ENCODE measurements around the gene IL1R1. TPM values are rescaled to one million over a fixed set of nuclear protein-coding genes. Genes with fewer than 3 reads are reported as not detected.

IL1R1 gene
- polyA plus RNA-seq, 1 experiment = 102 TPM

DNA sequence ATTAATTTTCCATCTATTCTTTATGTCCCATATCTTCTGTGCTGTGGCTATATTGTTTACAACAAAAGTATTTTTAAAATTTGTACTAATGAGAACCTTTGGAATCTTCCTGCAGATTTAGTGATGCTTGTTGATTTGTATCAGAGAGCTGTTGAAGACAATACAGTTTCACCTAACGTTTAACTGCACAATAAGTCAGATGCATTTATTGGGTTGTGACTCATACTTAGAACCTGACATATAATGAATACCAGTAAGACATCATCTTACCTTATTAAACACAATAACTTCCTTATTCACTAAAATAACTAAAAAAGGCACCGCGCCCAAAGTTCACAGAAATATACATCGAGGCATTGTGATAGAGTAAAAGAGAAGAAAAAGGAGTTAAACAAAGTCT lies 43.8 kb upstream of the IL1R1 start:
- ChIA-PET POLR2A (no interaction called here), CTCF (interaction anchor here (2.4 kb wide), 1 partner anchor 78 kb away, joined by 7 read pairs; no protein-coding TSS in a partner anchor)

GRCh38 chr2:102099536-102100298 lies 42.8 kb upstream of the IL1R1 start:
- no peak overlapping the region for H3K4me3 ChIP-seq (ENCODE audit: low read depth, low read length)
- POLR2A ChIA-PET = interaction anchor here (0.8 to 1.5 kb wide), 3 partner anchors 35 to 66 kb away, joined by 3 to 5 read pairs (median 4); no protein-coding TSS in a partner anchor
- no peak overlapping the region for H3K27ac ChIP-seq (ENCODE audit: low read depth, low read length)
- H3K27me3 ChIP-seq (ENCODE audit: control insufficient read depth, insufficient read depth, low read length) = no peaks in the 10 kb centered on the region
- no peaks in the 10 kb centered on the region for H3K9me3 ChIP-seq (ENCODE audit: control insufficient read depth, insufficient read depth, low read length)
- TF ChIP-seq, protein P1, sequence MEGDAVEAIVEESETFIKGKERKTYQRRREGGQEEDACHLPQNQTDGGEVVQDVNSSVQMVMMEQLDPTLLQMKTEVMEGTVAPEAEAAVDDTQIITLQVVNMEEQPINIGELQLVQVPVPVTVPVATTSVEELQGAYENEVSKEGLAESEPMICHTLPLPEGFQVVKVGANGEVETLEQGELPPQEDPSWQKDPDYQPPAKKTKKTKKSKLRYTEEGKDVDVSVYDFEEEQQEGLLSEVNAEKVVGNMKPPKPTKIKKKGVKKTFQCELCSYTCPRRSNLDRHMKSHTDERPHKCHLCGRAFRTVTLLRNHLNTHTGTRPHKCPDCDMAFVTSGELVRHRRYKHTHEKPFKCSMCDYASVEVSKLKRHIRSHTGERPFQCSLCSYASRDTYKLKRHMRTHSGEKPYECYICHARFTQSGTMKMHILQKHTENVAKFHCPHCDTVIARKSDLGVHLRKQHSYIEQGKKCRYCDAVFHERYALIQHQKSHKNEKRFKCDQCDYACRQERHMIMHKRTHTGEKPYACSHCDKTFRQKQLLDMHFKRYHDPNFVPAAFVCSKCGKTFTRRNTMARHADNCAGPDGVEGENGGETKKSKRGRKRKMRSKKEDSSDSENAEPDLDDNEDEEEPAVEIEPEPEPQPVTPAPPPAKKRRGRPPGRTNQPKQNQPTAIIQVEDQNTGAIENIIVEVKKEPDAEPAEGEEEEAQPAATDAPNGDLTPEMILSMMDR (IDR thresholded peaks at IDR 0.05; ENCODE audit: low read depth, low read length) = no peak
- CTCF ChIA-PET = interaction anchor here (0.8 kb wide), 1 partner anchor 94 kb away, joined by 3 read pairs; no protein-coding TSS in a partner anchor
- no peak for DNase-seq (ENCODE audit: low read depth, low spot score)

More for the DNA sequence above, 43.8 kb upstream of the IL1R1 start:
- no peak overlapping the region for H3K27ac ChIP-seq (ENCODE audit: low read depth, low read length)
- no peak for DNase-seq (ENCODE audit: low read depth, low spot score)
- no peaks in the 10 kb centered on the region for H3K27me3 ChIP-seq (ENCODE audit: control insufficient read depth, insufficient read depth, low read length)
- no peak overlapping the region for H3K4me3 ChIP-seq (ENCODE audit: low read depth, low read length)
- H3K9me3 ChIP-seq (ENCODE audit: control insufficient read depth, insufficient read depth, low read length) = peaks cover under 1% of the 10 kb centered on the region; the same call in 1 of the 2 replicates
- TF ChIP-seq, protein P1 (IDR thresholded peaks at IDR 0.05; ENCODE audit: low read depth, low read length) = no peak

GRCh38 chr2:102100371-102101096 lies 42.0 kb upstream of the IL1R1 start:
- Histone ChIP-seq H3K4me3 (ENCODE audit: low read depth, low read length) (no peak overlapping the region), H3K9me3 (ENCODE audit: control insufficient read depth, insufficient read depth, low read length) (no peaks in the 10 kb centered on the region), H3K27me3 (ENCODE audit: control insufficient read depth, insufficient read depth, low read length) (no peaks in the 10 kb centered on the region), H3K27ac (ENCODE audit: low read depth, low read length) (peak overlapping the region; percentile 4)
- no peak for DNase-seq (ENCODE audit: low read depth, low spot score)
- TF ChIP-seq, protein P1 (IDR thresholded peaks at IDR 0.05; ENCODE audit: low read depth, low read length) = no peak
- CTCF ChIA-PET = interaction anchor here (0.8 kb wide), 1 partner anchor 94 kb away, joined by 3 read pairs; no protein-coding TSS in a partner anchor
- POLR2A ChIA-PET = interaction anchor here (0.8 to 1.5 kb wide), 5 partner anchors 36 to 67 kb away, joined by 3 to 5 read pairs (median 4); partner anchors contain the start of gene IL1R1

DNA sequence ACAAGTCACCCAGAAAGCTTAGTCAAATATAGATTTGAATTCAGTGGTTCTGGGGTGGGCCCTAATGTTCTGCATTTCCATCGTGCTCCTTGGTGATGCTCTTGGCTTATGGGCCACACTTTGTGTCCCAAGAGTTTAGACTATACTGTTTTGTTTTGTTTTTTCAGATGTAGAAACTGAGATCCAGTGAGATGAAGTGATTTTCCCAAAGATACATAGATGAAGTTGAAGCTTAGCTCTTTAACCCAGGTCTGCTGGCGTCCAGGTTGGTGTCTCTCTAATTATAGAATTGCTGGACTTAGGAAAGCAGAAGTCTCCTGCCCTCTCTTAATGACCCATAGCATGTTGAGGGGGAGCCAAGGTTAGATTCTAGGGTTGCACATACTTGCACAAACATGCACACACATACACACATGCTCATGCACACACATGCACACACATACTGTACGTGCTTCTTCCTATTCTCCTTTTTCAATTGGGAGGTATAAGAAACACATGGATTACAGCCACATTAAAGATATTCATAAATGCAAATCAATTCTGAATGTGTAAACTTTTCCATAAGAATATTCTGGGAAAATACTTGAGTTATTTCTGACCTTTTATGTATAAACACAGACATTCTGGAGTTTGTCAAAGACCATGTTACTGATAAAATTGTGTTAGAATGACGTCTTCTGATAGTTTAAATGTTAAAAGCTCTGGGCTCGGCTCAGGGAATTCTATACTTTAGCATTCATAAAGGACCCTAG lies 41.3 kb upstream of the IL1R1 start:
- no peaks in the 10 kb centered on the region for H3K27me3 ChIP-seq (ENCODE audit: control insufficient read depth, insufficient read depth, low read length)
- DNase-seq (ENCODE audit: low read depth, low spot score) = no peak
- ChIA-PET CTCF (no interaction called here), POLR2A (interaction anchor here (1.1 to 1.5 kb wide), 4 partner anchors 37 to 54 kb away, joined by 3 to 5 read pairs (median 4); partner anchors contain the start of gene IL1R1)
- H3K9me3 ChIP-seq (ENCODE audit: control insufficient read depth, insufficient read depth, low read length) = no peaks in the 10 kb centered on the region
- TF ChIP-seq, protein P1 (IDR thresholded peaks at IDR 0.05; ENCODE audit: low read depth, low read length) = no peak
- H3K27ac ChIP-seq (ENCODE audit: low read depth, low read length) = peak overlapping the region; percentile 4
- no peak overlapping the region for H3K4me3 ChIP-seq (ENCODE audit: low read depth, low read length)
